ENCODE measurements around the gene CORIN.
"Not testable (repeated sequence)": the region's sequence is repeated elsewhere in the genome, so short reads cannot be mapped to it uniquely, and the experiment has no call there.

The CORIN gene

DNA sequence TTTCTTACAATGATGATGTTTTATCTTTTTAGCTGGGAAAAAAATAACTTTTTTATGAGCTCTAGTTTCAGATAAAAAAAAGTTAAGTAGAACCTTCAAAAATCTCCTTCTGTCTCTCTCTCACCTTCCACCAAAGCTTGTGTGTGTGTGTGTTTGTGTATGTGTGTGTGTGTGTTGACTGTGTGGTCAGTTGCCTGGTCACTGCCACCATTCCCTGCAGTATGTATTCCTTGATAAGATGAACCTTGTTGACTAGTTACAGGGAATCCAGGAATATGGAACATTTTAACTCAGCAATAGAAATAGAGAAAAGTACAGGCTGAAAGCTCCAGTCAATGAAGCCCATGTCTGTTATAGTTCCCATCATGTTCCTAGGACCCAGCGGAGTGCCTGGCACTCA lies 143.5 kb downstream of the CORIN start:
- H3K4me1 ChIP-seq (ENCODE audit: control insufficient read depth, insufficient read depth, low read length) = no peaks in the 10 kb centered on the region; the same call in 1 of the 2 replicates
- H3K27ac ChIP-seq (ENCODE audit: low read length) = no peak overlapping the region
- H3K9me3 ChIP-seq (ENCODE audit: control insufficient read depth, insufficient read depth, low read length) = no peaks in the 10 kb centered on the region
- no peak overlapping the region for H3K4me3 ChIP-seq (ENCODE audit: low read length)
- H3K36me3 ChIP-seq (ENCODE audit: control insufficient read depth, insufficient read depth, low read length) = no peaks in the 10 kb centered on the region
- no peak for DNase-seq (ENCODE audit: low read depth, low spot score)
- H3K27me3 ChIP-seq (ENCODE audit: control insufficient read depth, insufficient read depth, low read length) = no peaks in the 10 kb centered on the region
- no CpG with 5 or more reads among the region's 1 CpG for WGBS (ENCODE audit: insufficient coverage, insufficient read length)

- Histone ChIP-seq H3K36me3 (ENCODE audit: control insufficient read depth, insufficient read depth, low read length) (no peaks in the 10 kb centered on the region), H3K27me3 (ENCODE audit: control insufficient read depth, insufficient read depth, low read length) (no peaks in the 10 kb centered on the region), H3K27ac (ENCODE audit: low read length) (no peak overlapping the region), H3K4me1 (ENCODE audit: control insufficient read depth, insufficient read depth, low read length) (no peaks in the 10 kb centered on the region), H3K4me3 (ENCODE audit: low read length) (no peak overlapping the region), H3K9me3 (ENCODE audit: control insufficient read depth, insufficient read depth, low read length) (no peaks in the 10 kb centered on the region)
- no CpG with 5 or more reads among the region's 7 CpGs for WGBS (ENCODE audit: insufficient coverage, insufficient read length)
- no peak for DNase-seq (ENCODE audit: low read depth, low spot score)
Measured at GRCh38 chr4:47692691-47693090, 145.2 kb downstream of the CORIN start.

GRCh38 chr4:47691757-47692383 lies 146.0 kb downstream of the CORIN start:
- not testable (repeated sequence) for H3K27ac ChIP-seq (ENCODE audit: low read length); H3K36me3 ChIP-seq (ENCODE audit: control insufficient read depth, insufficient read depth, low read length); DNase-seq (ENCODE audit: low read depth, low spot score); H3K4me3 ChIP-seq (ENCODE audit: low read length); H3K9me3 ChIP-seq (ENCODE audit: control insufficient read depth, insufficient read depth, low read length); H3K27me3 ChIP-seq (ENCODE audit: control insufficient read depth, insufficient read depth, low read length); H3K4me1 ChIP-seq (ENCODE audit: control insufficient read depth, insufficient read depth, low read length)
- WGBS (ENCODE audit: insufficient coverage, insufficient read length) = no CpG with 5 or more reads among the region's 1 CpG

GRCh38 chr4:47690611-47691010 lies 147.3 kb downstream of the CORIN start:
- no peak overlapping the region for H3K4me3 ChIP-seq (ENCODE audit: low read length)
- no CpG with 5 or more reads among the region's 3 CpGs for WGBS (ENCODE audit: insufficient coverage, insufficient read length)
- DNase-seq (ENCODE audit: low read depth, low spot score) = no peak
- no peak overlapping the region for H3K27ac ChIP-seq (ENCODE audit: low read length)
- no peaks in the 10 kb centered on the region for H3K27me3 ChIP-seq (ENCODE audit: control insufficient read depth, insufficient read depth, low read length)
- no peaks in the 10 kb centered on the region for H3K4me1 ChIP-seq (ENCODE audit: control insufficient read depth, insufficient read depth, low read length)
- H3K9me3 ChIP-seq (ENCODE audit: control insufficient read depth, insufficient read depth, low read length) = no peaks in the 10 kb centered on the region
- no peaks in the 10 kb centered on the region for H3K36me3 ChIP-seq (ENCODE audit: control insufficient read depth, insufficient read depth, low read length)

- Histone ChIP-seq H3K27ac (ENCODE audit: low read length) (no peak overlapping the region), H3K9me3 (ENCODE audit: control insufficient read depth, insufficient read depth, low read length) (no peaks in the 10 kb centered on the region), H3K36me3 (ENCODE audit: control insufficient read depth, insufficient read depth, low read length) (no peaks in the 10 kb centered on the region), H3K4me3 (ENCODE audit: low read length) (no peak overlapping the region), H3K4me1 (ENCODE audit: control insufficient read depth, insufficient read depth, low read length) (no peaks in the 10 kb centered on the region), H3K27me3 (ENCODE audit: control insufficient read depth, insufficient read depth, low read length) (no peaks in the 10 kb centered on the region)
- DNase-seq (ENCODE audit: low read depth, low spot score) = no peak
- WGBS (ENCODE audit: insufficient coverage, insufficient read length) = no CpG with 5 or more reads among the region's 9 CpGs
Measured at GRCh38 chr4:47686294-47686872, 151.5 kb downstream of the CORIN start.

DNA sequence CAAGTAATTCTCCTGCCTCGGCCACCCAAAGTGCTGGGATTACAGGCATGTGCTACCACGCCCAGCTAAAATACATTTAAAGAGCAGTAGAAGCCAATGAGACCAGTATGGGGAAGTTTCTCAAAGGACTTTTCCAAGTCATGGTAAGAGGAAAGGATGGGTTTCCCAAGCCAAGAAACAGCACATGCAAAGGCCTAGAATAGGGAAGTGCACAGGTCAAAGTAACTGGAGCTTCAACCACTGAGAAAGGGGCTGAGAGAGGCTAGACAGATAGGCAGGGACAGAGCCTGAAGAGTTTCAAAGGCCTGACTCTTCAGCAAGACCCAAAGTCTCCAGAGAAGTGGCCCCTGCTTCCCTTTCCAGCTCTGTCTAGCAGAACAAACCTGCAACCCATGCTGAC lies 162.1 kb downstream of the CORIN start:
- no peaks in the 10 kb centered on the region for H3K9me3 ChIP-seq (ENCODE audit: control insufficient read depth, insufficient read depth, low read length)
- DNase-seq (ENCODE audit: low read depth, low spot score) = no peak
- H3K36me3 ChIP-seq (ENCODE audit: control insufficient read depth, insufficient read depth, low read length) = no peaks in the 10 kb centered on the region
- H3K4me3 ChIP-seq (ENCODE audit: low read length) = no peak overlapping the region
- H3K27ac ChIP-seq (ENCODE audit: low read length) = no peak overlapping the region
- H3K4me1 ChIP-seq (ENCODE audit: control insufficient read depth, insufficient read depth, low read length) = no peaks in the 10 kb centered on the region
- no CpG with 5 or more reads among the region's 2 CpGs for WGBS (ENCODE audit: insufficient coverage, insufficient read length)
- no peaks in the 10 kb centered on the region for H3K27me3 ChIP-seq (ENCODE audit: control insufficient read depth, insufficient read depth, low read length)

DNA sequence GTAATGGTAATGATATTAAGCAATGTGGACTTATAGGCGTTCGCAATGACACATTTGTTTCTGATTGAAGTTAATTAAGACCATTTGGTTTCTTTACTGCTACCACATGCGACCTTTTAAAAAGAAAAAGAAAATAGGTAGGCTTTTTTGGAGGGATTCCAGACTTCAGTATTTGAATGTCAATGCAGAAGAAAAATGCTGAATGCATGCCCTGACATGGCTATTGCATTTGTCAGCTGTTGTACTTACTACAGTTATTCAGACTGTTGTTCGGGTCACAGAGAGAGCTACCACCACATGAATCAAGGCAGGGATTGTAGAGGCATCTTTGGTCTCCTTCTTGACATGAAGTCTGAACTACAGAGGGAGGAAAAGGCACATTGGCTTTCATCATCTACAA lies 163.7 kb downstream of the CORIN start:
- WGBS (ENCODE audit: insufficient coverage, insufficient read length) = no CpG with 5 or more reads among the region's 4 CpGs
- DNase-seq (ENCODE audit: low read depth, low spot score) = no peak
- Histone ChIP-seq H3K9me3 (ENCODE audit: control insufficient read depth, insufficient read depth, low read length) (no peaks in the 10 kb centered on the region), H3K4me1 (ENCODE audit: control insufficient read depth, insufficient read depth, low read length) (no peaks in the 10 kb centered on the region), H3K4me3 (ENCODE audit: low read length) (no peak overlapping the region), H3K36me3 (ENCODE audit: control insufficient read depth, insufficient read depth, low read length) (no peaks in the 10 kb centered on the region), H3K27ac (ENCODE audit: low read length) (no peak overlapping the region), H3K27me3 (ENCODE audit: control insufficient read depth, insufficient read depth, low read length) (no peaks in the 10 kb centered on the region)

- no peak for DNase-seq (ENCODE audit: low read depth, low spot score)
- no peak overlapping the region for H3K4me3 ChIP-seq (ENCODE audit: low read length)
- no peaks in the 10 kb centered on the region for H3K4me1 ChIP-seq (ENCODE audit: control insufficient read depth, insufficient read depth, low read length)
- H3K9me3 ChIP-seq (ENCODE audit: control insufficient read depth, insufficient read depth, low read length) = no peaks in the 10 kb centered on the region
- no CpG with 5 or more reads among the region's 3 CpGs for WGBS (ENCODE audit: insufficient coverage, insufficient read length)
- no peaks in the 10 kb centered on the region for H3K36me3 ChIP-seq (ENCODE audit: control insufficient read depth, insufficient read depth, low read length)
- H3K27ac ChIP-seq (ENCODE audit: low read length) = no peak overlapping the region
- H3K27me3 ChIP-seq (ENCODE audit: control insufficient read depth, insufficient read depth, low read length) = no peaks in the 10 kb centered on the region
Measured at GRCh38 chr4:47672696-47673095, 165.2 kb downstream of the CORIN start.

DNA sequence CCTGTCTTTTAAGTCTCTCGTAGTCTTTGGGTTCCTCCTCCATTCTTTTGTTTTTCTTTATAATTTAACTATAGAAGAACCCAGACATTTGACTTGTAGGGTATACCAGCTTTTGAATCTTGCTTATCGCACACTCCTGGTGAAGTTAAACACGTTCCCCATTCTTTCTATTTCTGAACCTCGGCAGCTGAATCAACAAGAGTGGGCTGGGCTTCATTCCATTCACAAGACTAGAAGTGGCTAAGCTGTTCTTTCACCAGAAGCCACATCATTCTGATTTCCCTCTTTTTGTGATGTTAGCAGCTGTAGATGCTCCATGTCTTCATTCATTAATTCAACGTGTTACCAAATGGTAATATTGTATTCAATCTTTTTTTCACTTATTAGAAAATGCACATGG lies 167.9 kb downstream of the CORIN start:
- no CpG with 5 or more reads among the region's 5 CpGs for WGBS (ENCODE audit: insufficient coverage, insufficient read length)
- Histone ChIP-seq H3K4me1 (ENCODE audit: control insufficient read depth, insufficient read depth, low read length) (no peaks in the 10 kb centered on the region), H3K36me3 (ENCODE audit: control insufficient read depth, insufficient read depth, low read length) (no peaks in the 10 kb centered on the region), H3K27ac (ENCODE audit: low read length) (no peak overlapping the region), H3K9me3 (ENCODE audit: control insufficient read depth, insufficient read depth, low read length) (no peaks in the 10 kb centered on the region), H3K4me3 (ENCODE audit: low read length) (no peak overlapping the region), H3K27me3 (ENCODE audit: control insufficient read depth, insufficient read depth, low read length) (no peaks in the 10 kb centered on the region)
- DNase-seq (ENCODE audit: low read depth, low spot score) = no peak

- WGBS (ENCODE audit: insufficient coverage, insufficient read length) = no CpG with 5 or more reads among the region's 11 CpGs
- no peak overlapping the region for H3K27ac ChIP-seq (ENCODE audit: low read length)
- H3K9me3 ChIP-seq (ENCODE audit: control insufficient read depth, insufficient read depth, low read length) = no peaks in the 10 kb centered on the region
- H3K36me3 ChIP-seq (ENCODE audit: control insufficient read depth, insufficient read depth, low read length) = no peaks in the 10 kb centered on the region
- H3K27me3 ChIP-seq (ENCODE audit: control insufficient read depth, insufficient read depth, low read length) = no peaks in the 10 kb centered on the region
- no peaks in the 10 kb centered on the region for H3K4me1 ChIP-seq (ENCODE audit: control insufficient read depth, insufficient read depth, low read length)
- peak; percentile 5 for DNase-seq (ENCODE audit: low read depth, low spot score)
- no peak overlapping the region for H3K4me3 ChIP-seq (ENCODE audit: low read length)
Measured at GRCh38 chr4:47668810-47669408, 169.0 kb downstream of the CORIN start.

- H3K27me3 ChIP-seq (ENCODE audit: control insufficient read depth, insufficient read depth, low read length) = no peaks in the 10 kb centered on the region
- no peak overlapping the region for H3K27ac ChIP-seq (ENCODE audit: low read length)
- no CpG with 5 or more reads among the region's 2 CpGs for WGBS (ENCODE audit: insufficient coverage, insufficient read length)
- no peak for DNase-seq (ENCODE audit: low read depth, low spot score)
- H3K4me1 ChIP-seq (ENCODE audit: control insufficient read depth, insufficient read depth, low read length) = no peaks in the 10 kb centered on the region
- no peaks in the 10 kb centered on the region for H3K36me3 ChIP-seq (ENCODE audit: control insufficient read depth, insufficient read depth, low read length)
- H3K9me3 ChIP-seq (ENCODE audit: control insufficient read depth, insufficient read depth, low read length) = no peaks in the 10 kb centered on the region
- no peak overlapping the region for H3K4me3 ChIP-seq (ENCODE audit: low read length)
Measured at GRCh38 chr4:47668256-47668655, 169.6 kb downstream of the CORIN start.

All from iPS DF 6.9 (cell line).